Measurements from ENCODE around the gene LRRC27.

Gene LRRC27

DNA sequence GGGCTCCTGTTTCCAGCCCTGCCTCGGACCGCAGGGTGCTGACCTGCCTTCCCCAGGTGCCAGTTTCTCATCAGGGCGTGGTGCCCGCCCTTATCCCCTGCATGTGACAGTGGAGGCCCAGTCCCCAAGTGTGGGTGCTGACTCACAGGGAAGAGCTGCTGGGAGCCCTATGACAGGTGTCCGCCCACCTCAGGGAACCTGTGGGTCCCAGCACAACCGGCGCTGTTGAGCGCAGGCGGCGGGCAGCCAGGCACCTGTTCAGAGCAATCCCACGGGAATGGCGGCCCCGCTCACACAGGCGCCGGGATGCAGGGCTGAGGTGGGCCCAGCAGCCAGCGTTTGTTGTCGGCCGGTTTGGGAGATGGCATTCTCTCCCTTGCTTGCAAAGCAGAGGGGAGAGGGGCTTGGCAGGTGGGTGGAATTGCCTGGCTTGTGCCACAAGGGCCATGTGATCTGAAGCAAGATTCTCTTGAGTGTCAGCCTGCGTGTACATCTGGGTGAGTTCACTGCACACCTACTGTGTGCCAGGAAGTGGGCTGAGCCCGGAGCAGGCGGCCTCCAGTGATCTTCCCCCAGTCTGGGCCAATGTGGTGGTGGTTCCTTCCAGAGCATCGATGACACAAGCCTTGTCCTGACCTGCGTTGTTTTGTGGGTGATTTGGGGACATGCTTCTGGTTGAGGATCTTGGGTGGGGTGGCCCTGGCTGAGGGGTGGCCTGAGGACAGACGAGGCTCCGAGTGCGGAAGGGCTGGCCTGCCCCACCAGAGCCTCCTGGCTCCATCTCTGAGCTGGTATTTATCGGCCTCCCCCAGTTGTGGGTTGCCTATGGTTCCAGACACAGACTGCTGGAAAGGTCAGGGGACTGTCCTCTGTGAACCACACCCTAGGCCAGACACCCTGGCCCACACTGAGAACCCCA is 67.4 kb downstream of the LRRC27 start:
- Histone ChIP-seq H3K27ac (ENCODE audit: low read length) (no peak overlapping the region), H3K9me3 (ENCODE audit: insufficient read depth, low read depth, low read length) (no peaks in the 10 kb centered on the region), H3K27me3 (ENCODE audit: insufficient read depth, low read length) (peaks cover 23% of the 10 kb centered on the region), H3K4me1 (ENCODE audit: insufficient read depth, low read length) (peaks cover 4% of the 10 kb centered on the region; the same call in 1 of the 2 replicates), H3K36me3 (ENCODE audit: insufficient read depth, low read depth, low read length) (no peaks in the 10 kb centered on the region), H3K9ac (ENCODE audit: low read depth, low read length) (no peak overlapping the region), H3K4me3 (ENCODE audit: low read length) (no peak overlapping the region)

GRCh38 chr10:132400041-132400546 is 68.1 kb downstream of the LRRC27 start:
- H3K9me3 ChIP-seq (ENCODE audit: insufficient read depth, low read depth, low read length), result no peaks in the 10 kb centered on the region
- no peak overlapping the region for H3K9ac ChIP-seq (ENCODE audit: low read depth, low read length)
- H3K4me3 ChIP-seq (ENCODE audit: low read length), result no peak overlapping the region
- no peak overlapping the region for H3K27ac ChIP-seq (ENCODE audit: low read length)
- peaks cover 21% of the 10 kb centered on the region for H3K27me3 ChIP-seq (ENCODE audit: insufficient read depth, low read length)
- H3K36me3 ChIP-seq (ENCODE audit: insufficient read depth, low read depth, low read length), result no peaks in the 10 kb centered on the region
- H3K4me1 ChIP-seq (ENCODE audit: insufficient read depth, low read length), result peaks cover 4% of the 10 kb centered on the region; the same call in 1 of the 2 replicates

- H3K27ac ChIP-seq (ENCODE audit: low read length), result no peak overlapping the region
- no peak overlapping the region for H3K4me3 ChIP-seq (ENCODE audit: low read length)
- peaks cover 16% of the 10 kb centered on the region for H3K27me3 ChIP-seq (ENCODE audit: insufficient read depth, low read length)
- H3K9me3 ChIP-seq (ENCODE audit: insufficient read depth, low read depth, low read length), result no peaks in the 10 kb centered on the region
- H3K36me3 ChIP-seq (ENCODE audit: insufficient read depth, low read depth, low read length), result no peaks in the 10 kb centered on the region
- peaks cover 4% of the 10 kb centered on the region; the same call in 1 of the 2 replicates for H3K4me1 ChIP-seq (ENCODE audit: insufficient read depth, low read length)
- no peak overlapping the region for H3K9ac ChIP-seq (ENCODE audit: low read depth, low read length)
These were observed 68.7 kb downstream of the LRRC27 start for GRCh38 chr10:132400547-132401151.

- Histone ChIP-seq H3K4me1 (ENCODE audit: insufficient read depth, low read length) (peaks cover 4% of the 10 kb centered on the region; the same call in 1 of the 2 replicates), H3K4me3 (ENCODE audit: low read length) (no peak overlapping the region), H3K9me3 (ENCODE audit: insufficient read depth, low read depth, low read length) (no peaks in the 10 kb centered on the region), H3K36me3 (ENCODE audit: insufficient read depth, low read depth, low read length) (no peaks in the 10 kb centered on the region), H3K27ac (ENCODE audit: low read length) (no peak overlapping the region), H3K27me3 (ENCODE audit: insufficient read depth, low read length) (peaks cover 13% of the 10 kb centered on the region), H3K9ac (ENCODE audit: low read depth, low read length) (no peak overlapping the region)
These were observed 69.6 kb downstream of the LRRC27 start for GRCh38 chr10:132401401-132402118.

- H3K27ac ChIP-seq (ENCODE audit: low read length), result no peak overlapping the region
- H3K4me1 ChIP-seq (ENCODE audit: insufficient read depth, low read length), result peaks cover 11% of the 10 kb centered on the region; the same call in 1 of the 2 replicates
- no peak overlapping the region for H3K9ac ChIP-seq (ENCODE audit: low read depth, low read length)
These were observed 70.8 kb downstream of the LRRC27 start for GRCh38 chr10:132402781-132403241.

GRCh38 chr10:132403511-132404168 is 71.6 kb downstream of the LRRC27 start:
- no peak overlapping the region for H3K27ac ChIP-seq (ENCODE audit: low read length)

More at GRCh38 chr10:132402781-132403241, 70.8 kb downstream of the LRRC27 start:
- H3K27me3 ChIP-seq (ENCODE audit: insufficient read depth, low read length), result peaks cover 9% of the 10 kb centered on the region
- no peaks in the 10 kb centered on the region for H3K9me3 ChIP-seq (ENCODE audit: insufficient read depth, low read depth, low read length)
- H3K4me3 ChIP-seq (ENCODE audit: low read length), result no peak overlapping the region
- no peaks in the 10 kb centered on the region for H3K36me3 ChIP-seq (ENCODE audit: insufficient read depth, low read depth, low read length)

DNA sequence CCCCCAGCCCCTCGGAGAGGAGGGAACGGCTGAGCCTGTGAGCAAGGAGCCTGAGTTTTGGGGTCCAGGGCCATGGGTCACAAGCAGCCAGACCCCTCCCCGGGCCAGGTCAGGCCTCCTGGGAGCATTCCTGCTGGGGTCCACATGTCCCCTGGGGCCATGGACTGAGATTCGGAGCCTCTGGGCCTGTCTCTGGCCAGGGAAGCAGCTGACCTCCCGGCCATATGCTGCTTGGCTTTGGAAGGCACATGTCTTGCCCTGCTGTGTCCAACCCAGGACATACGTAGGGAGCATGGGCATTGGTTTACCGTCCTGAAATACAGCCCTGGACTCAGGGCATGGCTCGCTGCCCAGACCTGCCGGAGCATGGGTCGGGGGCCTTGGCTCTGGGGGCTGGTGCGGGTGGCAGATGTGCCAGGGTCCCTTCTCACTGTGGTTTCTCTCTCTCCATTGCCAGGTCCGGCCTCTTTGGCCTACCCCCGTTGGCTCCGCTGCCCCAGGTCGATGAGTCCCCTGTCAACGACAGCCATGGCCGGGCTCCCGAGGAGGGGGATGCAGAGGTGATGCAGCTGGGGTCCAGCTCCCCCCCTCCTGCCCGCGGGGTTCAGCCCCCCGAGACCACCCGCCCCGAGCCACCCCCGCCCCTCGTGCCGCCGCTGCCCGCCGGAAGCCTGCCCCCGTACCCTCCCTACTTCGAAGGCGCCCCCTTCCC is 72.3 kb downstream of the LRRC27 start:
- no peak overlapping the region for H3K27ac ChIP-seq (ENCODE audit: low read length)
- H3K9ac ChIP-seq (ENCODE audit: low read depth, low read length), result no peak overlapping the region
- peaks cover 13% of the 10 kb centered on the region for H3K4me1 ChIP-seq (ENCODE audit: insufficient read depth, low read length)
- no peaks in the 10 kb centered on the region for H3K27me3 ChIP-seq (ENCODE audit: insufficient read depth, low read length)
- H3K4me3 ChIP-seq (ENCODE audit: low read length), result no peak overlapping the region
- no peaks in the 10 kb centered on the region for H3K9me3 ChIP-seq (ENCODE audit: insufficient read depth, low read depth, low read length)
- H3K36me3 ChIP-seq (ENCODE audit: insufficient read depth, low read depth, low read length), result no peaks in the 10 kb centered on the region

More at GRCh38 chr10:132403511-132404168, 71.6 kb downstream of the LRRC27 start:
- Histone ChIP-seq H3K9me3 (ENCODE audit: insufficient read depth, low read depth, low read length) (no peaks in the 10 kb centered on the region), H3K36me3 (ENCODE audit: insufficient read depth, low read depth, low read length) (no peaks in the 10 kb centered on the region), H3K4me3 (ENCODE audit: low read length) (no peak overlapping the region), H3K27me3 (ENCODE audit: insufficient read depth, low read length) (peaks cover under 1% of the 10 kb centered on the region; the same call in 1 of the 2 replicates), H3K9ac (ENCODE audit: low read depth, low read length) (no peak overlapping the region), H3K4me1 (ENCODE audit: insufficient read depth, low read length) (peaks cover 8% of the 10 kb centered on the region; the same call in 1 of the 2 replicates)

DNA sequence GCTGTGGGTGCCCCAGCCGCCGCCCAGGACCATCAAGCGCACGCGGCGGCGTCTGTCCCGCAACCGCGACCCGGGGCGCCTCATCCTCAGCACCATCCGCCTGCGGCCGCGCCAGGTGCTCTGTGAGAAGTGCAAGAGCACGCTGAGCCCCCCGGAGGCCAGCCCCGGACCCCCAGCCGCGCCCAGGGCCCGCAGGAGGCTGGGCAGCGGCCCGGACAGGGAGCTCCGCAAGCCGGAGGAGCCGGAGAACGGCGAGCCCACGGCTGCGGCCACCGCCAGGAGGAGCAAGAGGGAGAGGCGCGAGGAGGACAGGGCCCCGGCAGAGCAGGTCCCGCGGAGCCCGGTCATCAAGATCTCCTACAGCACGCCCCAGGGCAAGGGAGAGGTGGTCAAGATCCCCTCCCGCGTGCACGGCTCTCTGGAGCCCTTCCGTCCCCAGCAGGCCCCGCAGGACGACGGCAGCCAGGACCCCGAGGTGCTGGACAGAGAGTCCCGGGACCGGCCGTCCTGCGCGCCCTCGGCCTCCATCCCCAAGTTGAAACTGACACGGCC is 73.0 kb downstream of the LRRC27 start:
- Histone ChIP-seq H3K4me1 (ENCODE audit: insufficient read depth, low read length) (peaks cover 15% of the 10 kb centered on the region), H3K9me3 (ENCODE audit: insufficient read depth, low read depth, low read length) (no peaks in the 10 kb centered on the region), H3K9ac (ENCODE audit: low read depth, low read length) (no peak overlapping the region)

GRCh38 chr10:132405463-132405991 is 73.5 kb downstream of the LRRC27 start:
- Histone ChIP-seq H3K4me3 (ENCODE audit: low read length) (no peak overlapping the region), H3K36me3 (ENCODE audit: insufficient read depth, low read depth, low read length) (no peaks in the 10 kb centered on the region), H3K4me1 (ENCODE audit: insufficient read depth, low read length) (peaks cover 15% of the 10 kb centered on the region), H3K9ac (ENCODE audit: low read depth, low read length) (no peak overlapping the region), H3K27ac (ENCODE audit: low read length) (no peak overlapping the region), H3K9me3 (ENCODE audit: insufficient read depth, low read depth, low read length) (no peaks in the 10 kb centered on the region), H3K27me3 (ENCODE audit: insufficient read depth, low read length) (no peaks in the 10 kb centered on the region)

More for the DNA sequence above, 73.0 kb downstream of the LRRC27 start:
- H3K4me3 ChIP-seq (ENCODE audit: low read length), result no peak overlapping the region
- H3K27ac ChIP-seq (ENCODE audit: low read length), result no peak overlapping the region
- no peaks in the 10 kb centered on the region for H3K36me3 ChIP-seq (ENCODE audit: insufficient read depth, low read depth, low read length)
- H3K27me3 ChIP-seq (ENCODE audit: insufficient read depth, low read length), result no peaks in the 10 kb centered on the region

GRCh38 chr10:132406181-132406580 is 74.2 kb downstream of the LRRC27 start:
- Histone ChIP-seq H3K4me1 (ENCODE audit: insufficient read depth, low read length) (peaks cover 15% of the 10 kb centered on the region), H3K4me3 (ENCODE audit: low read length) (no peak overlapping the region), H3K9ac (ENCODE audit: low read depth, low read length) (no peak overlapping the region), H3K9me3 (ENCODE audit: insufficient read depth, low read depth, low read length) (no peaks in the 10 kb centered on the region), H3K27ac (ENCODE audit: low read length) (no peak overlapping the region), H3K36me3 (ENCODE audit: insufficient read depth, low read depth, low read length) (no peaks in the 10 kb centered on the region), H3K27me3 (ENCODE audit: insufficient read depth, low read length) (no peaks in the 10 kb centered on the region)

All from iPS-20b (cell line).